Upper lobe of left lung (tissue), 4 donors: ENCODE data around the gene ACP5.

Source experiments
- EP300 ChIP-seq, 4 donors: sonication (generic); formaldehyde crosslinking; IDR thresholded peaks; one replicate each; pipeline ENCODE4 v1.5.1; 2017; ENCODE audit warnings: antibody characterized with exemption in 4 of 4, control low read depth in 2 of 4
- POLR2AphosphoS5 ChIP-seq, 2 donors: sonication (generic); formaldehyde crosslinking; IDR thresholded peaks; one replicate each; pipeline ENCODE4 v1.5.1; 2017; ENCODE audit warnings: antibody characterized with exemption in 2 of 2
- TF ChIP-seq, protein P1 (sequence below), 6 experiments: fragments of 450-650 bp in 4 of 6; fragments of 200-600 bp in 2 of 6; sonication (generic) in 2 of 6; IDR thresholded peaks; one replicate each; pipeline ENCODE4 v1.5.1; 2016 to 2019; ENCODE audit warnings: antibody characterized with exemption in 6 of 6

DNA sequence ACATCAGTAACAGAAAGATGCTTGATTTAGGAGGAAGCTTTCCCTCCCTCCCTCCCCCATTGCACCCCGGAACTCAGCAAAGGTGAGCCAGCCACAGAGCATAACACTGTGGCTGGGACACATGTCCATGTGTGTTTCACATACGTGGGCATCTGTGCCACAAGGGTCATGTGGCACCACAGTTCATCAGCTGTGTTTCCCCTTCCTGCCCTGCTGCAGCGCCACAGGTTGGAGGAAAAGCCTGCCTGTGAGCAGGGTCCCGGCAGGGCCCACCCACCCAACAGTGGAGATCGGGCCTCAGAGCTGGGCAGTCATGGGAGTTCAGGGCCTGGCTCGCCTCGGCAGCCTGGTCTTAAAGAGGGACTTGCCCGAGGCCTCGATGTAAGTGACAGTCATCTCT lies 2.8 kb downstream of the ACP5 start:
- TF ChIP-seq, protein P1, sequence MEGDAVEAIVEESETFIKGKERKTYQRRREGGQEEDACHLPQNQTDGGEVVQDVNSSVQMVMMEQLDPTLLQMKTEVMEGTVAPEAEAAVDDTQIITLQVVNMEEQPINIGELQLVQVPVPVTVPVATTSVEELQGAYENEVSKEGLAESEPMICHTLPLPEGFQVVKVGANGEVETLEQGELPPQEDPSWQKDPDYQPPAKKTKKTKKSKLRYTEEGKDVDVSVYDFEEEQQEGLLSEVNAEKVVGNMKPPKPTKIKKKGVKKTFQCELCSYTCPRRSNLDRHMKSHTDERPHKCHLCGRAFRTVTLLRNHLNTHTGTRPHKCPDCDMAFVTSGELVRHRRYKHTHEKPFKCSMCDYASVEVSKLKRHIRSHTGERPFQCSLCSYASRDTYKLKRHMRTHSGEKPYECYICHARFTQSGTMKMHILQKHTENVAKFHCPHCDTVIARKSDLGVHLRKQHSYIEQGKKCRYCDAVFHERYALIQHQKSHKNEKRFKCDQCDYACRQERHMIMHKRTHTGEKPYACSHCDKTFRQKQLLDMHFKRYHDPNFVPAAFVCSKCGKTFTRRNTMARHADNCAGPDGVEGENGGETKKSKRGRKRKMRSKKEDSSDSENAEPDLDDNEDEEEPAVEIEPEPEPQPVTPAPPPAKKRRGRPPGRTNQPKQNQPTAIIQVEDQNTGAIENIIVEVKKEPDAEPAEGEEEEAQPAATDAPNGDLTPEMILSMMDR (IDR thresholded peaks at IDR 0.05): no peak
- TF ChIP-seq EP300 (IDR thresholded peaks at IDR 0.05) (no peak), POLR2AphosphoS5 (IDR thresholded peaks at IDR 0.05) (no peak)
